ENCODE results near the gene OR4D9.

The OR4D9 gene

DNA sequence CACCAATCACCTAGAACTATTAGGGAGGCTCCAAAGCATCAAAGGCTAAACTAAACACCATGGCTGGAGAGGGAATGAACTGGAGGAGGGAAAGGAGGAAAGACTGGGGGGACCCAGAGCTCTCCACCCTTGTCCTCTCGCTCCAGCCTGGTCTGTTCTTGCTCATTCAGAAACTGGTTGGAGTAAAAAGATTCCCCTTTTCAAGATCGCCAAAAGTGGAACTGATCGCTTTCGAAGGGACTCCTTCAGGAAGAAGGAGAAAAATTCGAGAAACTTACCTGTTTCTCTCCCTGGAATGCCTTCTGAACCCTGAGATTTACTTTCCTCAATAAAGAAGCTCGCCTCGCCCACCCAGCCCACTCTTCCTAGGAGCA, 46.9 kb downstream of the OR4D9 start:
- ATAC-seq (ENCODE audit: low read depth) (no peak), DNase-seq (ENCODE audit: low spot score) (no peak)
- TF ChIP-seq, protein P1, sequence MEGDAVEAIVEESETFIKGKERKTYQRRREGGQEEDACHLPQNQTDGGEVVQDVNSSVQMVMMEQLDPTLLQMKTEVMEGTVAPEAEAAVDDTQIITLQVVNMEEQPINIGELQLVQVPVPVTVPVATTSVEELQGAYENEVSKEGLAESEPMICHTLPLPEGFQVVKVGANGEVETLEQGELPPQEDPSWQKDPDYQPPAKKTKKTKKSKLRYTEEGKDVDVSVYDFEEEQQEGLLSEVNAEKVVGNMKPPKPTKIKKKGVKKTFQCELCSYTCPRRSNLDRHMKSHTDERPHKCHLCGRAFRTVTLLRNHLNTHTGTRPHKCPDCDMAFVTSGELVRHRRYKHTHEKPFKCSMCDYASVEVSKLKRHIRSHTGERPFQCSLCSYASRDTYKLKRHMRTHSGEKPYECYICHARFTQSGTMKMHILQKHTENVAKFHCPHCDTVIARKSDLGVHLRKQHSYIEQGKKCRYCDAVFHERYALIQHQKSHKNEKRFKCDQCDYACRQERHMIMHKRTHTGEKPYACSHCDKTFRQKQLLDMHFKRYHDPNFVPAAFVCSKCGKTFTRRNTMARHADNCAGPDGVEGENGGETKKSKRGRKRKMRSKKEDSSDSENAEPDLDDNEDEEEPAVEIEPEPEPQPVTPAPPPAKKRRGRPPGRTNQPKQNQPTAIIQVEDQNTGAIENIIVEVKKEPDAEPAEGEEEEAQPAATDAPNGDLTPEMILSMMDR (IDR thresholded peaks at IDR 0.05; ENCODE audit: poor library complexity, severe bottlenecking): no peak
- Histone ChIP-seq H3K36me3 (ENCODE audit: low read depth) (no peaks in the 10 kb centered on the region), H3K4me3 (ENCODE audit: severe bottlenecking) (peak overlapping the region; percentile 41), H3K4me1 (ENCODE audit: insufficient read depth, poor library complexity, severe bottlenecking) (peaks cover 8% of the 10 kb centered on the region), H3K27ac (ENCODE audit: poor library complexity, severe bottlenecking) (peak overlapping the region; percentile 62), H3K9me3 (ENCODE audit: severe bottlenecking) (no peaks in the 10 kb centered on the region), H3K27me3 (ENCODE audit: insufficient read depth, poor library complexity, severe bottlenecking) (no peaks in the 10 kb centered on the region)

DNA sequence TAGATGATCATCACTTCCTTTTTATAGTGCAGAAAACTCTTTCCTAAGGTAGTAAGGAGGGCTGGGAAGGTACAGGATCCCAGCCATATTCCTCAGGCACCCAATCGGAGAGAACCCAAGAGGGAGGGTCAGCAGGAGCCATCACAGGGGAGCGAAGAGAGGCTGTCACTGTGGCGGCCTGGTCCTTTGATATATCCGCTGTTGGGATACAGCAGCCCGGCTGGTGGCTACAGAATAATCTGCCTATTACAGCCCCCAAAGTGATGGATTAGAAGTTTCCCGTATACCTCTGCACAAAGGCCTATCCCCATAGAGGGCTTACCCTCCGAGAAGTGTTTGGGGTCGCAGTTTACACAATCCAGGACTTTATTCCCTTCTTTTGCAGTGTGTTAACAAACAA, 48.5 kb downstream of the OR4D9 start:
- ATAC-seq (ENCODE audit: low read depth): no peak
- peaks cover 8% of the 10 kb centered on the region for H3K4me1 ChIP-seq (ENCODE audit: insufficient read depth, poor library complexity, severe bottlenecking)
- H3K9me3 ChIP-seq (ENCODE audit: severe bottlenecking): no peaks in the 10 kb centered on the region
- H3K4me3 ChIP-seq (ENCODE audit: severe bottlenecking): peak overlapping the region; percentile 52
- H3K36me3 ChIP-seq (ENCODE audit: low read depth): no peaks in the 10 kb centered on the region
- DNase-seq (ENCODE audit: low spot score): no peak
- H3K27me3 ChIP-seq (ENCODE audit: insufficient read depth, poor library complexity, severe bottlenecking): no peaks in the 10 kb centered on the region
- H3K27ac ChIP-seq (ENCODE audit: poor library complexity, severe bottlenecking): peak overlapping the region; percentile 88
- TF ChIP-seq, protein P1 (IDR thresholded peaks at IDR 0.05; ENCODE audit: poor library complexity, severe bottlenecking): no peak

DNA sequence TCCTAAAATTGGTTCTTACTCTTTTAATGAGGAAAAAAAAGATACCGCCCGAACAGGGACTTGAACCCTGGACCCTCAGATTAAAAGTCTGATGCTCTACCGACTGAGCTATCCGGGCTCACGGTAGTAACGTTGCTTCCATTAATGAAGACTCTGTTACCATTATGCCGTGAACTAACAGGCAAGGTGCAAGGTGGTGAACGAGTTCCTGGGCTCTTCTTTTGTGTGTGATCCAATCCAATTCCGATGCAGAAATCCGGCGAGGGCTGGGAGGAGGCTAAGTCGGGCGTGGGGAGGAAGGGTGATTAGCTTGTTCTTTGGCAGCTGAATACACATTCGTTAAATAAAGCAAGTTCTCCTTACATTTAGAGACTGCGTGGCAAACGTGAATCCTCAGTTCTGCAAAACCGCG, 49.0 kb downstream of the OR4D9 start:
- DNase-seq (ENCODE audit: low spot score) (peak; percentile 69), ATAC-seq (ENCODE audit: low read depth) (peak; percentile 35)
- TF ChIP-seq, protein P1 (IDR thresholded peaks at IDR 0.05; ENCODE audit: poor library complexity, severe bottlenecking): no peak
- Histone ChIP-seq H3K27me3 (ENCODE audit: insufficient read depth, poor library complexity, severe bottlenecking) (no peaks in the 10 kb centered on the region), H3K27ac (ENCODE audit: poor library complexity, severe bottlenecking) (peak overlapping the region; percentile 88), H3K36me3 (ENCODE audit: low read depth) (no peaks in the 10 kb centered on the region), H3K4me1 (ENCODE audit: insufficient read depth, poor library complexity, severe bottlenecking) (peaks cover 8% of the 10 kb centered on the region), H3K9me3 (ENCODE audit: severe bottlenecking) (no peaks in the 10 kb centered on the region), H3K4me3 (ENCODE audit: severe bottlenecking) (peak overlapping the region; percentile 52)

DNA sequence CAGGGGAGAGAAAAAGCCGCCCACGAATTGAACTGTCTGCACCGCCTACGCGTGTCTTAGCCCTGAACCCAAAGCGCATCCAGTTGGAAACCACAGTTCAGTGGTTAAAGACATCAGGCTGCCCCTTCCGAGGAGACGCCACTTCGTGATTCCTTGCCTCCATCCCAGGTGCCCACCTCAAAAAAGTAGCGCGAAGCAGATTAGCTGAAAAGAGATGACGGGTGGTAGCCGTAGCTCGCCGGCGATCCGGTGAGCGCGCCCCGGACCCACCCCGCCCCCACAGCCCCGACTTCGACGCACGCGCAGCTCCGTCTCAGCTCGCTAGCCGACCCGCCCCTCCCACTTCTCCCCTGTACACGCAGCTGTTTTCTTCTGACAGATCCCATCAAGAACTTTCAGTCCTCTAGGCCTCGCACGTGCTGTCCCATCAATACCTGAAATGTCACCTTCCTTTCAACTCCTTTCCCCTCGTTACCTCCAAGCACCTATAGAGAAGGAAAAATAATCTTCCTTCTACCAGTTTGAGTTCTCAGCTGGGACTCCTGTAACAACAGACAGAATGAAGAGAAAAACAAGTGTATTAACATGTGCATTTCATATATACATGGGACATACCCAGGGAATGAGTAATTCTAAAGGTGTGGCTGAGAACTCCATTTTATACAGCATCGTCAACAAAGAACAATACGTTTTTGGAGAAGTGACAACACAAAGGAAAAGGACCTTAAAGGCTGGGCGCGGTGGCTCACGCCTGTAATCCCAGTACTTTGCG, 49.5 kb downstream of the OR4D9 start:
- H3K4me3 ChIP-seq (ENCODE audit: severe bottlenecking): peak overlapping the region; percentile 52
- no peaks in the 10 kb centered on the region for H3K9me3 ChIP-seq (ENCODE audit: severe bottlenecking)
- H3K27ac ChIP-seq (ENCODE audit: poor library complexity, severe bottlenecking): peak overlapping the region; percentile 88
- H3K36me3 ChIP-seq (ENCODE audit: low read depth): no peaks in the 10 kb centered on the region
- H3K4me1 ChIP-seq (ENCODE audit: insufficient read depth, poor library complexity, severe bottlenecking): peaks cover 8% of the 10 kb centered on the region
- TF ChIP-seq, protein P1 (IDR thresholded peaks at IDR 0.05; ENCODE audit: poor library complexity, severe bottlenecking): no peak
- peak; percentile 48 for ATAC-seq (ENCODE audit: low read depth)
- H3K27me3 ChIP-seq (ENCODE audit: insufficient read depth, poor library complexity, severe bottlenecking): no peaks in the 10 kb centered on the region
- DNase-seq (ENCODE audit: low spot score): peak; percentile 90

DNA sequence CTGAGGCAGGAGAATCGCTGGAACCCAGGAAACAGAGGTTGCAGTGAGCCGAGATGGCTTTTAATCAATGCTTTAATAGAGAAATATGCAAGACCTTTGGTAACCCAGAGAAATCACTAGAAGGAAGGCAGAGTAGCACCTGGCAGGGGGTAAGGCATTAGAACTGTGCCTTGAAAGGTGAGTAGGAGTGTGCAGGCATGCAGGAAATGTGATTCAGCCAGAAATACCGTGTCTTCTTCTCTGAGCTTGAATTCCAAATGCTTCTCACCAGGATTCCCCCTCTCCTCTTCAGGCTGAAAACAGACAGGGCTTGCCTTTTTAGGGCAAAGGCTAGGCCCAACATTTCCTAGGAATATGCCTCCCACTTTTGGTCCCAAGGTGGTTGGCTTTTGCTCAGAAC, 51.0 kb downstream of the OR4D9 start:
- TF ChIP-seq, protein P1 (IDR thresholded peaks at IDR 0.05; ENCODE audit: poor library complexity, severe bottlenecking): no peak
- DNase-seq (ENCODE audit: low spot score): no peak
- Histone ChIP-seq H3K36me3 (ENCODE audit: low read depth) (no peaks in the 10 kb centered on the region), H3K27ac (ENCODE audit: poor library complexity, severe bottlenecking) (peak overlapping the region; percentile 88), H3K4me1 (ENCODE audit: insufficient read depth, poor library complexity, severe bottlenecking) (peaks cover under 1% of the 10 kb centered on the region), H3K9me3 (ENCODE audit: severe bottlenecking) (no peaks in the 10 kb centered on the region), H3K27me3 (ENCODE audit: insufficient read depth, poor library complexity, severe bottlenecking) (no peaks in the 10 kb centered on the region), H3K4me3 (ENCODE audit: severe bottlenecking) (no peak overlapping the region)
- ATAC-seq (ENCODE audit: low read depth): no peak
